Suprapubic skin (tissue), 2 donors: ENCODE measurements around the gene SYNE2.

ENCODE experiments used
- EP300 ChIP-seq: sonication (generic); formaldehyde crosslinking; IDR thresholded peaks from one replicate; pipeline ENCODE4 v1.6.1; 2017; ENCODE audit warnings: antibody characterized with exemption
- POLR2A ChIP-seq, 2 donors: fragments of 450-650 bp; IDR thresholded peaks; one replicate each; pipeline ENCODE4 v1.6.1; 2017; ENCODE audit warnings: antibody characterized with exemption in 2 of 2, mild to moderate bottlenecking in 2 of 2, moderate library complexity in 2 of 2

DNA sequence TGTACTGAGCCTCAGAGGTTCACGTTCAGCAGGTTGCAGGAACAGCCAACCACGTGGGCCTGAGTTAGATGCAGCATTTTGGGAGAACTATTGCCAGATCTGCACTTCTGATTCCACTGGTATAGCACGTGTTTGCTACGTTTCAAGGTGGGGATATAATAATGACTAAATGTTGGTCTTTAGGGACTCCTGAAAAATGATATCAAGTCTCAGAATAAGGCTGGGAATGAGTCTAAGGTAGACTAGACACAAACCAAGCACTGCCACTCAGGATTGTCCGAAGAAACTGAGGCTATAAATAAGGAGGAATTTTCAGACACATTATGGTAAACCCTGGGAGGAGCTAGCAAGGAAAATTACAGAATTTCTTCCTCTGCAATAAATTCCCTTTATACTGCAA is 343.3 kb downstream of the SYNE2 start:
- TF ChIP-seq POLR2A (IDR thresholded peaks at IDR 0.05) (no peak), EP300 (no peak)
